Keratinocyte (primary cell): ENCODE results near the gene SHANK1. TPM values are rescaled to one million over a fixed set of nuclear protein-coding genes. Genes with fewer than 3 reads are reported as not detected.

Experiments
- DNase-seq: peaks from one replicate; pipeline ENCODE4 v3.0.0-alpha.2; 2011; ENCODE audit warnings: low read depth, missing footprints, low spot score
- FAIRE-seq: peaks from 2 replicates; lab custom pipeline; 2011; peaks lifted over from hg19 to GRCh38; lab: Jason Lieb, UNC
- H2AFZ ChIP-seq: 2 replicates; pipeline ENCODE4 v1.6.0; 2012; ENCODE audit warnings: low read length, control low read depth, inconsistent platforms; ENCODE audit not compliant: control insufficient read depth
- H3K27ac ChIP-seq: 2 replicates; pipeline ENCODE4 v1.5.1; 2011; ENCODE audit warnings: low read length; ENCODE audit not compliant: control insufficient read depth, insufficient read depth
- H3K27me3 ChIP-seq: 3 replicates; pipeline ENCODE4 v1.6.0; 2011; ENCODE audit warnings: low read length; ENCODE audit not compliant: control insufficient read depth, insufficient read depth; ENCODE audit errors: extremely low read depth
- H3K36me3 ChIP-seq, 2 experiments: 2 replicates in 1 of 2; 3 replicates in 1 of 2; pipeline ENCODE4 v1.5.1; 2011; ENCODE audit warnings: low read length in 2 of 2, mild to moderate bottlenecking in 1 of 2; ENCODE audit not compliant: control insufficient read depth in 2 of 2, insufficient read depth in 2 of 2; ENCODE audit errors: extremely low read depth in 1 of 2
- H3K4me1 ChIP-seq: 3 replicates; pipeline ENCODE4 v1.5.1; 2011; ENCODE audit warnings: low read length; ENCODE audit not compliant: control insufficient read depth, insufficient read depth; ENCODE audit errors: extremely low read depth
- H3K4me2 ChIP-seq: 3 replicates; pipeline ENCODE4 v1.6.0; 2011; ENCODE audit warnings: low read depth, low read length; ENCODE audit not compliant: control insufficient read depth, insufficient read depth; ENCODE audit errors: extremely low read depth
- H3K4me3 ChIP-seq, 3 experiments: fragments of 200-600 bp in 1 of 3; sonication (generic) in 1 of 3; 2 replicates in 2 of 3; 3 replicates in 1 of 3; pipeline ENCODE4 v1.5.1; 2011 to 2016; ENCODE audit warnings: low read length in 3 of 3, mild to moderate bottlenecking in 3 of 3, control low read depth in 2 of 3, inconsistent platforms in 1 of 3, low read depth in 1 of 3, mixed read lengths in 1 of 3, mixed run types in 1 of 3, moderate library complexity in 1 of 3; ENCODE audit not compliant: control insufficient read depth in 2 of 3, insufficient read depth in 2 of 3; ENCODE audit errors: extremely low read depth in 1 of 3
- H3K79me2 ChIP-seq: 2 replicates; pipeline ENCODE4 v1.6.0; 2012; ENCODE audit warnings: low read length; ENCODE audit not compliant: control insufficient read depth, insufficient read depth
- H3K9ac ChIP-seq: 3 replicates; pipeline ENCODE4 v1.6.0; 2011; ENCODE audit warnings: low read length; ENCODE audit not compliant: control insufficient read depth, insufficient read depth; ENCODE audit errors: extremely low read depth
- H3K9me1 ChIP-seq: 3 replicates; pipeline ENCODE4 v1.6.0; 2011; ENCODE audit warnings: low read length; ENCODE audit not compliant: control insufficient read depth, insufficient read depth; ENCODE audit errors: extremely low read depth
- H3K9me3 ChIP-seq: 2 replicates; pipeline ENCODE4 v1.5.1; 2012; ENCODE audit warnings: low read depth, low read length; ENCODE audit not compliant: control insufficient read depth
- H4K20me1 ChIP-seq: 3 replicates; pipeline ENCODE4 v1.6.0; 2011; ENCODE audit warnings: low read length; ENCODE audit not compliant: control insufficient read depth, insufficient read depth; ENCODE audit errors: extremely low read depth
- CTCF ChIP-seq, 3 experiments: IDR thresholded peaks in 1 of 3; conservative IDR thresholded peaks in 1 of 3; optimal IDR thresholded peaks in 1 of 3; 2 replicates in 2 of 3; 3 replicates in 1 of 3; pipeline versions ENCODE3 to v1.5.1; 2011; ENCODE audit warnings: low read length in 3 of 3, mild to moderate bottlenecking in 3 of 3, moderate library complexity in 2 of 3, control low read depth in 1 of 3, inconsistent platforms in 1 of 3; ENCODE audit not compliant: insufficient read depth in 2 of 3; ENCODE audit errors: extremely low read depth in 1 of 3
- EZH2 ChIP-seq: IDR thresholded peaks from one replicate; pipeline ENCODE4 v1.6.1; 2012; ENCODE audit warnings: inconsistent platforms, mild to moderate bottlenecking, low read length, moderate library complexity
- dilution Hi-C: fragments of 300-500 bp; cut with MboI; formaldehyde crosslinking; loops from one replicate; pipeline ENCODE4 v1.7.0; 2020; ENCODE audit warnings: low sequenced_read_pairs; ENCODE audit not compliant: extremely low pct_ligation_motif_present
- polyA plus RNA-seq, 5 experiments: library from polyadenylated mRNA; depleted of rRNA in 3 of 5; stranded (reverse) in 3 of 5; stranded (forward) in 1 of 5; unstranded in 1 of 5; fragments of >200 nt; gene quantifications; 1 replicate in 1 of 5; 2 replicates in 3 of 5; 3 replicates in 1 of 5; pipeline versions ENCODE4 v1.2.1 to v1.2.3, GENCODE V29; 2011 to 2012; ENCODE audit warnings: missing spikeins in 2 of 5, low read depth in 1 of 5, low replicate concordance in 1 of 5

Gene SHANK1
- polyA plus RNA-seq, 1 donor (not counting 4 experiments of a cell fraction or from before 2014, with no cell fraction given) = 0.51 TPM

GRCh38 chr19:50702871-50703829, 16.5 kb downstream of the SHANK1 start:
- FAIRE-seq (no peak), DNase-seq (no peak)
- no peaks in the 10 kb centered on the region for H3K9me1 ChIP-seq
- H2AFZ ChIP-seq = no peak overlapping the region
- no peak overlapping the region for H3K9ac ChIP-seq
- H3K4me2 ChIP-seq = no peak overlapping the region
- no peaks in the 10 kb centered on the region for H4K20me1 ChIP-seq
- TF ChIP-seq CTCF (optimal IDR thresholded peaks at IDR 0.05 in 1 of 3, IDR thresholded peaks at IDR 0.05 in 1 of 3, conservative IDR thresholded peaks at IDR 0.05 in 1 of 3; ENCODE audit: extremely low read depth in 1 of 3, insufficient read depth in 2 of 3, low read length in 3 of 3) = no peak
- TF ChIP-seq EZH2 = no peak
- peaks cover 14% of the 10 kb centered on the region for H3K27me3 ChIP-seq
- no peaks in the 10 kb centered on the region for H3K36me3 ChIP-seq
- no peaks in the 10 kb centered on the region for H3K79me2 ChIP-seq
- no peaks in the 10 kb centered on the region for H3K9me3 ChIP-seq
- no peak overlapping the region for H3K4me3 ChIP-seq
- H3K4me1 ChIP-seq = no peaks in the 10 kb centered on the region
- no peak overlapping the region for H3K27ac ChIP-seq
- dilution Hi-C loops = no loop called here

GRCh38 chr19:50702158-50702870, 17.3 kb downstream of the SHANK1 start:
- dilution Hi-C loops = no loop called here
- TF ChIP-seq EZH2 = no peak
- TF ChIP-seq CTCF (optimal IDR thresholded peaks at IDR 0.05 in 1 of 3, IDR thresholded peaks at IDR 0.05 in 1 of 3, conservative IDR thresholded peaks at IDR 0.05 in 1 of 3; ENCODE audit: extremely low read depth in 1 of 3, insufficient read depth in 2 of 3, low read length in 3 of 3) = no peak
- FAIRE-seq (no peak), DNase-seq (no peak)
- Histone ChIP-seq H4K20me1 (no peaks in the 10 kb centered on the region), H3K4me1 (no peaks in the 10 kb centered on the region), H3K9me3 (no peaks in the 10 kb centered on the region), H2AFZ (no peak overlapping the region), H3K27ac (no peak overlapping the region), H3K4me2 (no peak overlapping the region), H3K79me2 (no peaks in the 10 kb centered on the region), H3K27me3 (peaks cover 14% of the 10 kb centered on the region), H3K4me3 (no peak overlapping the region), H3K36me3 (no peaks in the 10 kb centered on the region), H3K9ac (no peak overlapping the region), H3K9me1 (no peaks in the 10 kb centered on the region)
